Measurements from ENCODE around the gene GALNT15. TPM values are rescaled to one million over a fixed set of nuclear protein-coding genes. Genes with fewer than 3 reads are reported as not detected.

GALNT15 gene
- total and polyA plus RNA-seq, 2 of the 4 experiments (the other 2 are of a cell fraction) = 12.8 to 19.7 TPM

GRCh38 chr3:16173283-16174025, 1.0 kb upstream of the GALNT15 start:
- Histone ChIP-seq H3K14ac (replicated peaks; ENCODE audit: low read depth, low read length) (peak overlapping the region; percentile 89), H4K91ac (ENCODE audit: insufficient read depth, low read depth, low read length) (peak overlapping the region; percentile 92), H3K9me3 (ENCODE audit: control insufficient read depth, insufficient read depth, low read length) (no peaks in the 10 kb centered on the region), H2BK15ac (ENCODE audit: low read depth, low read length) (peak overlapping the region; percentile 76; the same call in 2 of the 3 replicates), H4K5ac (ENCODE audit: low read depth, low read length) (peak overlapping the region; percentile 67), H4K20me1 (ENCODE audit: insufficient read depth, low read length) (no peaks in the 10 kb centered on the region), H3K79me1 (ENCODE audit: low read depth in 1 of 2, low read length in 2 of 2) (peaks cover 18 to 34% of the 10 kb centered on the region in 2 experiments), H3K9ac (ENCODE audit: low read depth, low read length) (peak overlapping the region; percentile 96), H3K27me3 (ENCODE audit: control insufficient read depth, insufficient read depth, low read length) (no peaks in the 10 kb centered on the region), H4K8ac (ENCODE audit: low read depth in 2 of 2, low read length in 2 of 2) (peak overlapping the region; percentile 62 to 67), H2AK9ac (replicated peaks; ENCODE audit: low read depth, low read length, poor library complexity) (no peak overlapping the region), H3K4me1 (ENCODE audit: control insufficient read depth, insufficient read depth, low read length) (peaks cover 25% of the 10 kb centered on the region), H3K23ac (ENCODE audit: low read depth, low read length) (peak overlapping the region; percentile 70), H3K56ac (ENCODE audit: extremely low read depth, insufficient read depth, low read length) (peak overlapping the region; percentile 71), H2AFZ (replicated peaks; ENCODE audit: low read length, poor library complexity) (peak overlapping the region; percentile 35), H2BK120ac (ENCODE audit: low read depth, low read length) (peak overlapping the region; percentile 94), H2BK20ac (ENCODE audit: low read depth, low read length) (peak overlapping the region; percentile 93), H3K18ac (ENCODE audit: low read depth, low read length) (peak overlapping the region; percentile 87), H2AK5ac (ENCODE audit: low read depth, low read length) (peak overlapping the region; percentile 83), H2BK5ac (ENCODE audit: low read depth, low read length, poor library complexity, severe bottlenecking) (peak overlapping the region; percentile 93), H3K4ac (ENCODE audit: low read depth, low read length) (peak overlapping the region; percentile 99), H3K27ac (ENCODE audit: insufficient read depth, low read length) (peak overlapping the region; percentile 85), H3K4me2 (ENCODE audit: low read depth, low read length) (peak overlapping the region; percentile 78; the same call in 1 of the 2 replicates), H3K36me3 (ENCODE audit: control insufficient read depth, insufficient read depth, low read length) (no peaks in the 10 kb centered on the region), H3K4me3 (ENCODE audit: insufficient read depth, low read depth, low read length) (no peak overlapping the region), H3K9me1 (ENCODE audit: insufficient read depth, low read length) (peaks cover 29% of the 10 kb centered on the region)
- no peak; the same call in 1 of the 2 replicates for ATAC-seq (ENCODE audit: low read depth)
- dilution Hi-C loops (cut with HindIII; ENCODE audit: low sequenced_read_pairs, unreplicated experiment) = no loop called here
- ChIA-PET CTCF (interaction anchor here (1.6 kb wide), 2 partner anchors 105 to 113 kb away, joined by 5 to 7 read pairs; no protein-coding TSS in a partner anchor), POLR2A (ENCODE audit: unreplicated experiment) (interaction anchor here (0.9 to 1.2 kb wide), 3 partner anchors 33 to 114 kb away, joined by 3 to 4 read pairs (median 4); no protein-coding TSS in a partner anchor)
- BruUV-seq (replicated peaks) = no TSS peak
- 76% methylated on average over 3 of the region's 5 CpGs; no CpG with 5 or more reads in 1 of the 2 experiments for WGBS, 2 experiments (ENCODE audit: extremely low coverage in 2 of 2, insufficient read length in 1 of 2)
- DNase-seq = no peak
- intact Hi-C loops (cut with micrococcal nuclease) = loop anchor here (1.0 to 2.0 kb wide), 6 partner anchors 24 to 313 kb away; no protein-coding TSS in a partner anchor
- in situ Hi-C loops (cut with MboI; ENCODE audit: low sequenced_read_pairs) = loop anchor here (5.0 kb wide), 1 partner anchor 111 kb away; no protein-coding TSS in a partner anchor
- TF ChIP-seq, protein P1, sequence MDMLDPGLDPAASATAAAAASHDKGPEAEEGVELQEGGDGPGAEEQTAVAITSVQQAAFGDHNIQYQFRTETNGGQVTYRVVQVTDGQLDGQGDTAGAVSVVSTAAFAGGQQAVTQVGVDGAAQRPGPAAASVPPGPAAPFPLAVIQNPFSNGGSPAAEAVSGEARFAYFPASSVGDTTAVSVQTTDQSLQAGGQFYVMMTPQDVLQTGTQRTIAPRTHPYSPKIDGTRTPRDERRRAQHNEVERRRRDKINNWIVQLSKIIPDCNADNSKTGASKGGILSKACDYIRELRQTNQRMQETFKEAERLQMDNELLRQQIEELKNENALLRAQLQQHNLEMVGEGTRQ (IDR thresholded peaks at IDR 0.05; ENCODE audit: low read depth, low read length) = no peak
- no peak for TF ChIP-seq MAFK (IDR thresholded peaks at IDR 0.05; ENCODE audit: low read depth, low read length)
- TF ChIP-seq RFX5 (IDR thresholded peaks at IDR 0.05; ENCODE audit: low read depth, low read length) = no peak
- no peak for TF ChIP-seq BHLHE40 (IDR thresholded peaks at IDR 0.05; ENCODE audit: low read depth, low read length)
- TF ChIP-seq CEBPB (IDR thresholded peaks at IDR 0.05; ENCODE audit: low read depth, low read length) = no peak
- TF ChIP-seq, protein P2, sequence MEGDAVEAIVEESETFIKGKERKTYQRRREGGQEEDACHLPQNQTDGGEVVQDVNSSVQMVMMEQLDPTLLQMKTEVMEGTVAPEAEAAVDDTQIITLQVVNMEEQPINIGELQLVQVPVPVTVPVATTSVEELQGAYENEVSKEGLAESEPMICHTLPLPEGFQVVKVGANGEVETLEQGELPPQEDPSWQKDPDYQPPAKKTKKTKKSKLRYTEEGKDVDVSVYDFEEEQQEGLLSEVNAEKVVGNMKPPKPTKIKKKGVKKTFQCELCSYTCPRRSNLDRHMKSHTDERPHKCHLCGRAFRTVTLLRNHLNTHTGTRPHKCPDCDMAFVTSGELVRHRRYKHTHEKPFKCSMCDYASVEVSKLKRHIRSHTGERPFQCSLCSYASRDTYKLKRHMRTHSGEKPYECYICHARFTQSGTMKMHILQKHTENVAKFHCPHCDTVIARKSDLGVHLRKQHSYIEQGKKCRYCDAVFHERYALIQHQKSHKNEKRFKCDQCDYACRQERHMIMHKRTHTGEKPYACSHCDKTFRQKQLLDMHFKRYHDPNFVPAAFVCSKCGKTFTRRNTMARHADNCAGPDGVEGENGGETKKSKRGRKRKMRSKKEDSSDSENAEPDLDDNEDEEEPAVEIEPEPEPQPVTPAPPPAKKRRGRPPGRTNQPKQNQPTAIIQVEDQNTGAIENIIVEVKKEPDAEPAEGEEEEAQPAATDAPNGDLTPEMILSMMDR (conservative IDR thresholded peaks at IDR 0.05; ENCODE audit: low read depth, low read length) = no peak
- TF ChIP-seq POLR2A (IDR thresholded peaks at IDR 0.05; ENCODE audit: low read depth, low read length) = no peak
- TF ChIP-seq RAD21 (IDR thresholded peaks at IDR 0.05; ENCODE audit: low read length) = no peak
- TF ChIP-seq NFE2L2 (IDR thresholded peaks at IDR 0.05; ENCODE audit: low read depth, low read length) = no peak
- no peak for TF ChIP-seq MXI1 (IDR thresholded peaks at IDR 0.05; ENCODE audit: borderline replicate concordance, low read depth, low read length)
- no peak for TF ChIP-seq CHD1 (IDR thresholded peaks at IDR 0.05; ENCODE audit: low read depth, low read length)
- TF ChIP-seq RCOR1 (IDR thresholded peaks at IDR 0.05; ENCODE audit: insufficient replicate concordance, low read length) = no peak
- TF ChIP-seq SMC3 (IDR thresholded peaks at IDR 0.05; ENCODE audit: low read depth, low read length) = no peak
- TF ChIP-seq, protein P3, sequence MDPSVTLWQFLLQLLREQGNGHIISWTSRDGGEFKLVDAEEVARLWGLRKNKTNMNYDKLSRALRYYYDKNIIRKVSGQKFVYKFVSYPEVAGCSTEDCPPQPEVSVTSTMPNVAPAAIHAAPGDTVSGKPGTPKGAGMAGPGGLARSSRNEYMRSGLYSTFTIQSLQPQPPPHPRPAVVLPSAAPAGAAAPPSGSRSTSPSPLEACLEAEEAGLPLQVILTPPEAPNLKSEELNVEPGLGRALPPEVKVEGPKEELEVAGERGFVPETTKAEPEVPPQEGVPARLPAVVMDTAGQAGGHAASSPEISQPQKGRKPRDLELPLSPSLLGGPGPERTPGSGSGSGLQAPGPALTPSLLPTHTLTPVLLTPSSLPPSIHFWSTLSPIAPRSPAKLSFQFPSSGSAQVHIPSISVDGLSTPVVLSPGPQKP (IDR thresholded peaks at IDR 0.05; ENCODE audit: borderline replicate concordance, low read depth, low read length) = no peak
